CD4-positive, alpha-beta memory T cell (primary cell): ENCODE data around the gene CHST11. TPM values are rescaled to one million over a fixed set of nuclear protein-coding genes. Genes with fewer than 3 reads are reported as not detected.

ENCODE experiments used
- CTCF ChIA-PET: fragments of 350-600 bp; sonication (Branson Sonifier 250); formaldehyde crosslinking; loops from one replicate; lab custom pipeline; 2021; ENCODE audit warnings: inconsistent platforms; ENCODE audit not compliant: partially characterized antibody; lab: Charles Lee
- POLR2A ChIA-PET: fragments of 350-600 bp; sonication (Branson Sonifier 250); formaldehyde crosslinking; loops from one replicate; lab custom pipeline; 2021; ENCODE audit not compliant: partially characterized antibody; lab: Charles Lee
- DNase-seq, 5 donors: peaks; one replicate each; pipeline versions ENCODE4 v3.0.0 to v3.0.0-alpha.2; 2020 to 2022; ENCODE audit warnings: mixed read lengths in 1 of 5
- H3K27ac ChIP-seq: one replicate; pipeline ENCODE4 v1.7.0; 2013; ENCODE audit warnings: low read depth, low read length
- H3K27me3 ChIP-seq: 2 replicates; pipeline ENCODE4 v1.7.0; 2013; ENCODE audit warnings: mild to moderate bottlenecking, low read length, moderate library complexity; ENCODE audit not compliant: insufficient read depth
- H3K36me3 ChIP-seq: 2 replicates; pipeline ENCODE4 v1.7.0; 2013; ENCODE audit warnings: mild to moderate bottlenecking, low read length, moderate library complexity; ENCODE audit not compliant: insufficient read depth
- H3K4me1 ChIP-seq: 2 replicates; pipeline ENCODE4 v1.7.0; 2013; ENCODE audit warnings: mild to moderate bottlenecking, low read length, moderate library complexity; ENCODE audit not compliant: insufficient read depth
- H3K4me3 ChIP-seq, 2 donors: one replicate each; pipeline ENCODE4 v1.7.0; 2013; ENCODE audit warnings: low read length in 2 of 2, mild to moderate bottlenecking in 1 of 2
- H3K9me3 ChIP-seq, 2 donors: one replicate each; pipeline ENCODE4 v1.7.0; 2013; ENCODE audit warnings: low read length in 2 of 2, control low read depth in 1 of 2; ENCODE audit not compliant: control insufficient read depth in 1 of 2
- H3K27ac Mint-ChIP-seq, 7 donors: one replicate each; pipeline ENCODE4 v1.8.0; 2020 to 2021; ENCODE audit warnings: mixed read lengths in 7 of 7, mild to moderate bottlenecking in 6 of 7, inconsistent platforms in 3 of 7, moderate library complexity in 3 of 7
- H3K27me3 Mint-ChIP-seq, 2 donors: one replicate each; pipeline ENCODE4 v1.8.0; 2020 to 2021; ENCODE audit warnings: mixed read lengths in 2 of 2
- H3K36me3 Mint-ChIP-seq, 2 donors: one replicate each; pipeline ENCODE4 v1.8.0; 2020 to 2021; ENCODE audit warnings: mixed read lengths in 2 of 2, inconsistent platforms in 1 of 2, mild to moderate bottlenecking in 1 of 2
- H3K4me1 Mint-ChIP-seq, 4 donors: one replicate each; pipeline ENCODE4 v1.8.0; 2020 to 2021; ENCODE audit warnings: mixed read lengths in 4 of 4, mild to moderate bottlenecking in 1 of 4
- H3K4me3 Mint-ChIP-seq, 8 donors: one replicate each; pipeline ENCODE4 v1.8.0; 2020 to 2021; ENCODE audit warnings: mixed read lengths in 8 of 8, mild to moderate bottlenecking in 7 of 8, moderate library complexity in 6 of 8, inconsistent platforms in 3 of 8
- H3K9me3 Mint-ChIP-seq, 8 donors: one replicate each; pipeline ENCODE4 v1.8.0; 2020 to 2021; ENCODE audit warnings: mixed read lengths in 8 of 8, mild to moderate bottlenecking in 5 of 8, inconsistent platforms in 3 of 8, moderate library complexity in 1 of 8
- intact Hi-C: fragments of 100-400 bp; cut with micrococcal nuclease; formaldehyde crosslinking; loops from one replicate; pipeline ENCODE4 v1.15.1; 2023
- polyA plus RNA-seq, 2 donors: library from polyadenylated mRNA; unstranded; fragments of 300-500 nt; fragmentation: Illumina TruSeq; gene quantifications; one replicate each; pipeline ENCODE4 v1.2.3, GENCODE V29; 2021
- total RNA-seq, 2 experiments: library from RNA; stranded (reverse); gene quantifications; one replicate each; pipeline ENCODE4 v1.2.3, GENCODE V29; 2021

Gene CHST11
- total and polyA plus RNA-seq, 4 experiments from 2014 or later, result 55.1 to 64.6 (median 59.8) TPM

GRCh38 chr12:104672096-104672445, 215.3 kb downstream of the CHST11 start:
- peaks cover 0 to 5% of the 10 kb centered on the region in 2 donors for H3K36me3 Mint-ChIP-seq
- H3K4me3 ChIP-seq, result no peak overlapping the region
- H3K36me3 ChIP-seq, result no peaks in the 10 kb centered on the region
- intact Hi-C loops, result no loop called here
- peaks cover 0 to 2% of the 10 kb centered on the region in 2 donors for H3K27me3 Mint-ChIP-seq
- POLR2A ChIA-PET, result interaction anchor here (0.6 to 1.3 kb wide), 2 partner anchors 209 to 213 kb away, joined by 3 to 5 read pairs; no protein-coding TSS in a partner anchor
- peak overlapping the region; percentile 81 to 97 (median 92) for H3K27ac Mint-ChIP-seq
- H3K9me3 Mint-ChIP-seq, result peaks cover 0 to 2% (median 0%) of the 10 kb centered on the region in 8 donors
- peak overlapping the region in 6 of 8 donors; percentile 14 to 91 (median 70) for H3K4me3 Mint-ChIP-seq
- CTCF ChIA-PET, result interaction anchor here (0.5 to 1.6 kb wide), 4 partner anchors 17 to 533 kb away, joined by 3 to 6 read pairs (median 4); no protein-coding TSS in a partner anchor
- peaks cover 50% of the 10 kb centered on the region for H3K4me1 ChIP-seq
- H3K4me1 Mint-ChIP-seq, result peaks cover 52 to 76% (median 65%) of the 10 kb centered on the region in 4 donors
- H3K27ac ChIP-seq, result no peak overlapping the region
- DNase-seq, result no peak
- H3K9me3 ChIP-seq, result no peaks in the 10 kb centered on the region
- no peaks in the 10 kb centered on the region for H3K27me3 ChIP-seq

GRCh38 chr12:104672501-104673265, 215.9 kb downstream of the CHST11 start:
- Histone ChIP-seq H3K27me3 (no peaks in the 10 kb centered on the region), H3K27ac (no peak overlapping the region), H3K4me1 (peaks cover 49% of the 10 kb centered on the region), H3K36me3 (no peaks in the 10 kb centered on the region), H3K9me3 (no peaks in the 10 kb centered on the region), H3K4me3 (no peak overlapping the region)
- intact Hi-C loops, result no loop called here
- CTCF ChIA-PET, result interaction anchor here (0.5 to 1.1 kb wide), 3 partner anchors 12 to 534 kb away, joined by 3 to 4 read pairs (median 3); no protein-coding TSS in a partner anchor
- POLR2A ChIA-PET, result interaction anchor here (1.3 kb wide), 1 partner anchor 214 kb away, joined by 5 read pairs; no protein-coding TSS in a partner anchor
- H3K9me3 Mint-ChIP-seq, result peaks cover 0 to 2% (median 0%) of the 10 kb centered on the region in 8 donors
- peak overlapping the region in 2 of 8 donors; percentile 5 to 23 for H3K4me3 Mint-ChIP-seq
- DNase-seq, result no peak
- peak overlapping the region; percentile 1 to 97 (median 38) for H3K27ac Mint-ChIP-seq
- peaks cover 0 to 2% of the 10 kb centered on the region in 2 donors for H3K27me3 Mint-ChIP-seq
- H3K36me3 Mint-ChIP-seq, result peaks cover 0 to 5% of the 10 kb centered on the region in 2 donors
- peaks cover 50 to 77% (median 70%) of the 10 kb centered on the region in 4 donors for H3K4me1 Mint-ChIP-seq

GRCh38 chr12:104673294-104673693, 216.5 kb downstream of the CHST11 start:
- Mint-ChIP-seq H3K4me3 (no peak overlapping the region), H3K36me3 (peaks cover 0 to 5% of the 10 kb centered on the region in 2 donors), H3K9me3 (peaks cover 0 to 2% (median 0%) of the 10 kb centered on the region in 8 donors), H3K27me3 (peaks cover 0 to 2% of the 10 kb centered on the region in 2 donors), H3K27ac (peak overlapping the region in 4 of 7 donors; percentile 16 to 97 (median 37)), H3K4me1 (peaks cover 50 to 77% (median 68%) of the 10 kb centered on the region in 4 donors)
- Histone ChIP-seq H3K4me3 (no peak overlapping the region), H3K9me3 (no peaks in the 10 kb centered on the region), H3K27me3 (no peaks in the 10 kb centered on the region), H3K27ac (no peak overlapping the region), H3K36me3 (no peaks in the 10 kb centered on the region), H3K4me1 (peaks cover 49% of the 10 kb centered on the region)
- ChIA-PET POLR2A (no interaction called here), CTCF (interaction anchor here (0.9 kb wide), 1 partner anchor 12 kb away, joined by 3 read pairs; no protein-coding TSS in a partner anchor)
- DNase-seq, result no peak
- intact Hi-C loops, result no loop called here

- H3K9me3 Mint-ChIP-seq, result peaks cover 0 to 2% (median 0%) of the 10 kb centered on the region in 8 donors
- ChIA-PET CTCF (interaction anchor here (0.9 to 1.2 kb wide), 2 partner anchors 13 to 218 kb away, joined by 3 read pairs; partner anchors contain the start of gene CHST11), POLR2A (no interaction called here)
- H3K4me3 Mint-ChIP-seq, result peak overlapping the region in 1 of 8 donors; percentile 7
- H3K27me3 Mint-ChIP-seq, result peaks cover 0 to 2% of the 10 kb centered on the region in 2 donors
- no peaks in the 10 kb centered on the region for H3K36me3 ChIP-seq
- H3K4me1 Mint-ChIP-seq, result peaks cover 48 to 77% (median 66%) of the 10 kb centered on the region in 4 donors
- DNase-seq, result no peak
- no peaks in the 10 kb centered on the region for H3K27me3 ChIP-seq
- H3K27ac Mint-ChIP-seq, result peak overlapping the region in 3 of 7 donors; percentile 19 to 64 (median 36)
- H3K4me3 ChIP-seq, result no peak overlapping the region
- H3K27ac ChIP-seq, result no peak overlapping the region
- peaks cover 0 to 3% of the 10 kb centered on the region in 2 donors for H3K36me3 Mint-ChIP-seq
- H3K9me3 ChIP-seq, result no peaks in the 10 kb centered on the region
- peaks cover 43% of the 10 kb centered on the region for H3K4me1 ChIP-seq
- intact Hi-C loops, result no loop called here
These were observed 217.1 kb downstream of the CHST11 start for GRCh38 chr12:104673696-104674482.

- no peaks in the 10 kb centered on the region for H3K27me3 ChIP-seq
- H3K27me3 Mint-ChIP-seq, result peaks cover 0 to under 1% of the 10 kb centered on the region in 2 donors
- no peak overlapping the region for H3K27ac ChIP-seq
- POLR2A ChIA-PET, result no interaction called here
- CTCF ChIA-PET, result no interaction called here
- no peak overlapping the region for H3K4me3 ChIP-seq
- H3K27ac Mint-ChIP-seq, result peak overlapping the region in 1 of 7 donors; percentile 59
- peaks cover 42 to 76% (median 62%) of the 10 kb centered on the region in 4 donors for H3K4me1 Mint-ChIP-seq
- H3K36me3 ChIP-seq, result no peaks in the 10 kb centered on the region
- peaks cover 0 to 2% of the 10 kb centered on the region in 2 donors for H3K36me3 Mint-ChIP-seq
- DNase-seq, result no peak
- H3K4me1 ChIP-seq, result peaks cover 36% of the 10 kb centered on the region
- H3K9me3 ChIP-seq, result no peaks in the 10 kb centered on the region
- no peak overlapping the region for H3K4me3 Mint-ChIP-seq
- intact Hi-C loops, result no loop called here
- peaks cover 0 to 2% (median 0%) of the 10 kb centered on the region in 8 donors for H3K9me3 Mint-ChIP-seq
These were observed 219.9 kb downstream of the CHST11 start for GRCh38 chr12:104676636-104677035.

GRCh38 chr12:104677441-104678089, 220.8 kb downstream of the CHST11 start:
- intact Hi-C loops, result no loop called here
- DNase-seq, result no peak
- peaks cover 36% of the 10 kb centered on the region for H3K4me1 ChIP-seq
- POLR2A ChIA-PET, result no interaction called here
- Mint-ChIP-seq H3K36me3 (no peaks in the 10 kb centered on the region), H3K4me1 (peaks cover 44 to 76% (median 63%) of the 10 kb centered on the region in 4 donors), H3K27me3 (no peaks in the 10 kb centered on the region), H3K9me3 (peaks cover 0 to 2% (median 0%) of the 10 kb centered on the region in 8 donors), H3K4me3 (no peak overlapping the region), H3K27ac (peak overlapping the region in 1 of 7 donors; percentile 57)
- no peaks in the 10 kb centered on the region for H3K36me3 ChIP-seq
- H3K27ac ChIP-seq, result no peak overlapping the region
- no peak overlapping the region for H3K4me3 ChIP-seq
- CTCF ChIA-PET, result no interaction called here
- no peaks in the 10 kb centered on the region for H3K27me3 ChIP-seq
- H3K9me3 ChIP-seq, result no peaks in the 10 kb centered on the region
